ENCODE results near the gene TNN. TPM values are rescaled to one million over a fixed set of nuclear protein-coding genes. Genes with fewer than 3 reads are reported as not detected.

The TNN gene
- polyA plus RNA-seq, 1 donor (not counting 4 experiments of a cell fraction or from before 2014, with no cell fraction given) = not detected

GRCh38 chr1:175126347-175126746, 58.7 kb downstream of the TNN start:
- TF ChIP-seq EZH2 (IDR thresholded peaks at IDR 0.05; ENCODE audit: low read length) (no peak), CTCF (optimal IDR thresholded peaks at IDR 0.05 in 1 of 3, IDR thresholded peaks at IDR 0.05 in 1 of 3, conservative IDR thresholded peaks at IDR 0.05 in 1 of 3; ENCODE audit: extremely low read depth in 1 of 3, insufficient read depth in 2 of 3, low read length in 3 of 3) (no peak)
- DNase-seq (ENCODE audit: low read depth, low spot score) = no peak
- H3K27ac ChIP-seq (ENCODE audit: control insufficient read depth, insufficient read depth, low read length) = no peak overlapping the region
- no peaks in the 10 kb centered on the region for H3K27me3 ChIP-seq (ENCODE audit: control insufficient read depth, extremely low read depth, insufficient read depth, low read length)
- no peak overlapping the region for H3K9ac ChIP-seq (ENCODE audit: control insufficient read depth, extremely low read depth, insufficient read depth, low read length)
- peaks cover 8% of the 10 kb centered on the region for H3K4me1 ChIP-seq (ENCODE audit: control insufficient read depth, extremely low read depth, insufficient read depth, low read length)
- H3K4me2 ChIP-seq (ENCODE audit: control insufficient read depth, extremely low read depth, insufficient read depth, low read depth, low read length) = no peak overlapping the region
- H3K9me3 ChIP-seq (ENCODE audit: control insufficient read depth, low read depth, low read length) = no peaks in the 10 kb centered on the region
- no peaks in the 10 kb centered on the region for H3K9me1 ChIP-seq (ENCODE audit: control insufficient read depth, extremely low read depth, insufficient read depth, low read length)
- no peak for FAIRE-seq
- no peak overlapping the region for H2AFZ ChIP-seq (ENCODE audit: control insufficient read depth, low read length)
- no peaks in the 10 kb centered on the region for H3K79me2 ChIP-seq (ENCODE audit: control insufficient read depth, insufficient read depth, low read length)
- H3K36me3 ChIP-seq (ENCODE audit: control insufficient read depth in 2 of 2, extremely low read depth in 1 of 2, insufficient read depth in 2 of 2, low read length in 2 of 2) = no peaks in the 10 kb centered on the region
- dilution Hi-C loops (cut with MboI; ENCODE audit: extremely low pct_ligation_motif_present, low sequenced_read_pairs) = no loop called here
- no peak overlapping the region for H3K4me3 ChIP-seq (ENCODE audit: control insufficient read depth in 2 of 3, extremely low read depth in 1 of 3, insufficient read depth in 2 of 3, low read depth in 1 of 3, low read length in 3 of 3)
- no peaks in the 10 kb centered on the region for H4K20me1 ChIP-seq (ENCODE audit: control insufficient read depth, extremely low read depth, insufficient read depth, low read length)

GRCh38 chr1:175127565-175127964, 59.9 kb downstream of the TNN start:
- H2AFZ ChIP-seq (ENCODE audit: control insufficient read depth, low read length) = no peak overlapping the region
- TF ChIP-seq CTCF (optimal IDR thresholded peaks at IDR 0.05 in 1 of 3, IDR thresholded peaks at IDR 0.05 in 1 of 3, conservative IDR thresholded peaks at IDR 0.05 in 1 of 3; ENCODE audit: extremely low read depth in 1 of 3, insufficient read depth in 2 of 3, low read length in 3 of 3) (no peak), EZH2 (IDR thresholded peaks at IDR 0.05; ENCODE audit: low read length) (no peak)
- H3K9me1 ChIP-seq (ENCODE audit: control insufficient read depth, extremely low read depth, insufficient read depth, low read length) = no peaks in the 10 kb centered on the region
- dilution Hi-C loops (cut with MboI; ENCODE audit: extremely low pct_ligation_motif_present, low sequenced_read_pairs) = no loop called here
- peaks cover 11% of the 10 kb centered on the region for H3K4me1 ChIP-seq (ENCODE audit: control insufficient read depth, extremely low read depth, insufficient read depth, low read length)
- H3K27ac ChIP-seq (ENCODE audit: control insufficient read depth, insufficient read depth, low read length) = no peak overlapping the region
- H4K20me1 ChIP-seq (ENCODE audit: control insufficient read depth, extremely low read depth, insufficient read depth, low read length) = no peaks in the 10 kb centered on the region
- H3K4me2 ChIP-seq (ENCODE audit: control insufficient read depth, extremely low read depth, insufficient read depth, low read depth, low read length) = no peak overlapping the region
- H3K79me2 ChIP-seq (ENCODE audit: control insufficient read depth, insufficient read depth, low read length) = no peaks in the 10 kb centered on the region
- no peaks in the 10 kb centered on the region for H3K9me3 ChIP-seq (ENCODE audit: control insufficient read depth, low read depth, low read length)
- no peaks in the 10 kb centered on the region for H3K27me3 ChIP-seq (ENCODE audit: control insufficient read depth, extremely low read depth, insufficient read depth, low read length)
- H3K9ac ChIP-seq (ENCODE audit: control insufficient read depth, extremely low read depth, insufficient read depth, low read length) = no peak overlapping the region
- no peaks in the 10 kb centered on the region for H3K36me3 ChIP-seq (ENCODE audit: control insufficient read depth in 2 of 2, extremely low read depth in 1 of 2, insufficient read depth in 2 of 2, low read length in 2 of 2)
- no peak for DNase-seq (ENCODE audit: low read depth, low spot score)
- FAIRE-seq = no peak
- H3K4me3 ChIP-seq (ENCODE audit: control insufficient read depth in 2 of 3, extremely low read depth in 1 of 3, insufficient read depth in 2 of 3, low read depth in 1 of 3, low read length in 3 of 3) = no peak overlapping the region

All from keratinocyte (primary cell).